Stimulated activated CD4-positive, alpha-beta T cell treated with anti-CD3 and anti-CD28 coated beads, Interleukin-12 subunit alpha, Interleukin-12 subunit beta, amount 100 ng/mL, for 24 hours (primary cell): ENCODE measurements around the gene ABHD4.
A peak's percentile ranks its signal among the peaks of the same experiment; 100 is the strongest.
"Not testable (repeated sequence)": the region's sequence is repeated elsewhere in the genome, so short reads cannot be mapped to it uniquely, and the experiment has no call there.

Experiments
- DNase-seq, 2 experiments: peaks; one replicate each; pipeline ENCODE4 v3.0.0-alpha.2; 2020; ENCODE audit warnings: low read depth in 2 of 2

ABHD4 gene

DNA sequence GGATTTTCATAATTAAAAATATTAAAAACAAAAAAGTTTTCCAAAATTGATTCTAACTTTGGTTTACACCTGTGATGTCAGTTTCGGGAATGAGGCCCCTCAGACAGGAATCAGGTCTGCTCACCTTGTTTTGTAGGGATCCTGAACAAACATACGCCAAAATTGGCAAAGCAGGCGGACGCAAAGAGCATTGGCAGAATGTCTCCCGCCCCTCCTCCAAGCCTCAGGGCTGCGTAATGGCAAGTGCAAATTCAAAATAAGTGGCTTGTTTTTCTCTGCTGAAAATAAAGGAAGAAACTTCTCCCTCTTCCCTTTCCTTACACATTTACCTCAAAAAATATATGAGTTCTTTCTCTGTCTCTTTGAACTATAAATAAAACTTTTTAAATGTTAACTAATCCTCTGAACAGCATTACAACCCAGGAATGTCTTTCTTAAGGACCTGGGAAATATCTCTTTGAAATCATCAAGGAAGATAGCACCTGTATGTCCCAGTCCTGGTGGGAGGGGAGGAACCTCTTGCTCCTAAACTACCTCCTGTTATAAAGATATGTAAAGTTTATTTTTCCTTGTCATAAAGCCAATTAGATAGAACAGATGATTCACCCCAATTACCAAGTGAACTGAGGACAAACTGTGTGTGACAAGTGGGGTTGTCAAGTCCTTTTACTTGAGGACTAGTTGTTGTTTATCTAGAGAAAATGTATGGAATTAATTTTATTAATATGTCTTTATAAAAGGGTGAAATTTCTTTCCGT lies 29.6 kb downstream of the ABHD4 start:
- no peak for DNase-seq

DNA sequence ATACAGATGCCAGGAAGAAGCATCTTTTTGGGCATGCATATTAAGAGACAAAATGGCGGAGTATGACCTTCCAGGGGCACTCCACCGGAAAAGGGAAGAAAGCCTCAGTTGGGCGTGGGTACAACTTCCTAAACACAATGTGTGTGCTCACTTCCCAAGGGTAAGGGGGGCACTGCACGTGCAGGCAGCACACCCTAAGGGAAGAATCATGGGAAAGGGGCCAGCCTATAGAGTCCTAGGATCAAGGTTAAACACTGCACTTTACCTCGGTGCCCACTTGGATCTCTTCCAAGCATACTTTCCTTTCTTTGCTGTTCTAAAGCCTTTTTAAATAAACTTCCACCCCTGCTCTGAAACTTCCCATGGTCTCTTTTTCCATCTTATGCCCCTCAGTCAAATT lies 31.3 kb downstream of the ABHD4 start:
- no peak for DNase-seq

DNA sequence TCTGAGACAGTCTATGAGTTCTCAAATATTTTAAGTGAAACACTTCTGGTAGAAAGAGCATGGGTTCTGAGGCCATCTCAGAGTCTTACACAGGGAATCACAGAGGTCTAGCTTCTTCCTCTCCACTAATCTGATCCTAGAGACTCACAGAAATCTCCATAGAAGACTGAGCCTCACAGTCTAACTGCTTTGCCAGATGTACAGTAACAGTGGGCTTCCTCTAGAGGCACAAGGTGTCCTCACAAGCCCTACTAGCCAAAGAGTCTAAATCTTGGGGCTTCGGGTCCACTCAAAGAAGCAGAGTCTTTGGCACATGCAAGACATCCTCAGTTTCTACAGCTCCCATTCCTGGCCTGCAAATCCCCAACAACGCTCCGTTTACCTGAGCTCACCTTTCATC lies 32.0 kb downstream of the ABHD4 start:
- DNase-seq = no peak

DNA sequence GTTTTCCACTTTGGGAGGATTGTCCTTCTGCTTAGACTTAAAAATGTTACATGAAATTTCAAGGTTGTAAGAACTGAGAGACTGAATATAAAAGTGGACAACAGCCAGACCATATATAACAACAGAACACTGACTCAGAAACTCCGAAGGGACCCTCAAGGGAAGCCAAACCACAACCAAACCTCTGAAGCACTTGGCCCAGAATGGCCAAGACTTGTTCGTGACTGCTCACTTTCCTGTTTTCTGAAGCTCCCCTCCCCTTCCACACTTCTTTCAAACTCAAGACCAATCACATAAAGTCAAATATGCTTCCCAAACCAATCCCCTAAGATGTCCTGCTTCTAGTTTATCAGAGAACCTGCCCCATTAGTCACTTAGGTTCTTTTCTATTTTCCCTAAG lies 32.4 kb downstream of the ABHD4 start:
- no peak for DNase-seq

DNA sequence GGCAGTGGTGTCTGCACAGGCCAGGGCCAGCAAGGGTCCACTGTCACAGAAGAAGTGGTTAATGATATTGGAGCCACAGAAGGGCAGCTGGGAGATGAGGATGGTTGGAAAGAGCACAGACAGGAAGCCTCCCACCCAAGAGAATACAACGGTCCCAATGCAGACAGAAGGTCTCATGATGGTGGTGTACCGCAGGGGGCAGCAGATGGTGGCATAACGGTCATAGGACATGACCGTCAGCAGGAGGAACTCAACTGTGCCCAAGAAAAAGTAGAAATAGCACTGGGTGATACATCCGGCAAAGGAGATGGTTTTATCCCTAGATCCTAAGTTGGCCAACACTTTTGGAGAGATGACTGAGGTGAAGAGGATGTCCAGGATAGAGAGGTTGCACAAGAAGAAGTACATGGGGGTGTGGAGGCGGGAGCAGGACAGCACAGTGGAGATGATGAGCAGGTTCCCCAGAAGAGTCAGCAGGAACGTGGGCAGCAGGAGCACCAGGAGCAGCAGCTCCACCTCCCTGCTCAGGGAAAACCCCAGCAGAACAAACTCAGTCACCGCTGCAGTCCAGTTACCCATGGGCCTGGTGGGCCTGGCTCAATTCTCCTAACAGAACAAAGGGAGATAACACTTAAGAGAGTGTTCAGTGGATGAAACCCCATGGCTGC lies 36.3 kb downstream of the ABHD4 start:
- DNase-seq = no peak

DNA sequence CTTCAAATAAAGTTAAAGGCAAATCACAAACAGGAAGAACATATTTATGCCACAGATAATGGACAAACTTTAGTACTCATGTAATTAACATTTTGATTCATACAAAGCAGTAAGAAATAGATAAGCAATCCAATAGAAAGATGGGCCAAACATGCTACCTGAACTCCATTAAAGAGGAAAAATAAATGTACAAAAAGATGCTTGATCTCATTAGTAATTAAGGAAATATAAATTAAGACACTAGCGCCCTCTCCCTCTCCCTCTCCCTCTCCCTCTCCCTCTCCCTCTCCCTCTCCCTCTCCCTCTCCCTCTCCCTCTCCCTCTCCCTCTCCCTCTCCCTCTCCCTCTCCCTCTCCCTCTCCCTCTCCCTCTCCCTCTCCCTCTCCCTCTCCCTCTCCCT lies 37.9 kb downstream of the ABHD4 start:
- DNase-seq = not testable (repeated sequence)

DNA sequence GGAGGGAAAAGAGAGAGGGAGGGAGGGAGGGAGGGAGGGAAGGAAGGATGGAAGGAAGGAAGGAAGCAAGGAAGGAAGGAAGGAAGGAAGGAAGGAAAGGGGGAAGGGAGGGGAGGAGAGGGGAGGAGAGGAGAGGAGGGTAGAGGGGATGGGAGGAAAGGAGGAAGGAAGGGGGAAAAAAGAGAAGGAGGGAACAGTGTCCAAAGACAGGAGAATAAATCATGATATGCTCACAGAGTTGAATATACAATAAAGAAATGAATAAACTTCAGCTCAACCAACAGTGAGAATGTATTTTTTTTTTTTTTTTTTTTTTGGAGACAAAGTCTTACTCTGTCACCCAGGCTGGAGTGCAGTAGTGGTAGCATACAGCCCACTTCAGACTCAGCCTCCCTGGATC lies 42.1 kb downstream of the ABHD4 start:
- no peak for DNase-seq

DNA sequence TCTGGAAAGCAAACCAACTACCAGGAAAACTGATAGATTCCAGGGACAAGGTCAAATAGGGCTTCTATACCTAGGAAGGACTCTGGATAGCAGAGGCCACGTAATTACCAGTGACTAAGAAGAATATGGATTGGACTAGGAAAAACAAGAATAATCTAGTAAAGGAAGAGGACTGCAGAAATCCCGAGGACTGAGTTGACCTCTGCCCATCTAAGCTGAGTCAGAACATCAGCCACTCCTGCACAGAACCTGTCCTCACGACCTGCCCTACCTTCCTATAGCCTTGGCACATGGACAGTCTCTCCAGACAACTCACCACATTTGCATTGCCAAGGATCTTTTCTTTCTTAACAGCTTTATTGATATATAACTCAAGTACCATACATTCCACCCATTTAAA lies 43.7 kb downstream of the ABHD4 start:
- no peak for DNase-seq

DNA sequence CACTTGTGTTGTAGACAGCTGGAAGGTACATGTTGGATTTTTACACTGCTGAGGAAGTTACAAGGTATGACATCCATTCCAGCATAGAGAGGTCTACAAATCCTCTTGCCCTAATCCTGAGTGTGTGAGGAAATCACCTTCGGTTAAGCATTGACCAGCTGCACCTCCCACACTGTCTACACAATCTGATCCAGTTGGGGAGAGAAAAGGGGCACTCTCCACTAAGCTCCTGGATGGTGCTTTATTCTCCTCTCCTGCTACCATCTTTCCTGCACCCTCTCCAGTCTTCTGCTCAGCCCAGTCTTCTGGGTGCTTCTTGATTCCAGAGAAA lies 46.2 kb downstream of the ABHD4 start, which contains the start of gene OR6J1:
OR6J1 (minus strand) TSS at position 48 of the 331 bp plus-strand sequence. CDS start 9,541 bp downstream, outside the sequence.
- no peak for DNase-seq

DNA sequence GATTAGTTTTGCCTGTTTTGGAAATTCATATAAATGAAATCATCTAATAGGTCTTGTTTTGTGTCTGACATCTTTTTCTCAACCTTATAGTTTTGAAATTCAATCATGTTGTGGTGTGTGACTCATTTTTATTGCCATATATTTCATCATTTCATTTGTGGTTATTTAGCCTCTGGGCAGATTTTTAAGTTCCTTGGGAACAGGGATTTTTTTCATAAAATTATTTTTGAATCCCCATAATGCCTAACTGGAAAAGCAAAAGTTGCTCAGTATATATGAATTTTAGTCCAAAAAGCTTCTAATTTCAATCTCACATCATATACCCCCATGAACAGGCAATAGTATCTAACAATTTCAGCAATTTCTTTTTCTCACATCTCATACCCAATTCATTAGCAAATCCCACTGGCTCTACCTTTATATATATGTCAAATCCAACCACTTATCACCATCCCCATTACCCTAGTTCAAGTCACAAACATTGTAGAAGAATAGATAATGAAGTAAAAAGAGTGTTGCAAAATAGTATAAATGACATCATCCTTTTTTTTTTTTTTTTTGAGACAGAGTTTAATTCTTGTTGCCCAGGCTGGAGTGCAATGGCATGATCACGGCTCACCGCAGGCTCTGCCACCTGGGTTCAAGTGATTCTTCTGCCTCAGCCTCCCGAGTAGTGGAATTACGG lies 48.6 kb downstream of the ABHD4 start:
- no peak for DNase-seq

DNA sequence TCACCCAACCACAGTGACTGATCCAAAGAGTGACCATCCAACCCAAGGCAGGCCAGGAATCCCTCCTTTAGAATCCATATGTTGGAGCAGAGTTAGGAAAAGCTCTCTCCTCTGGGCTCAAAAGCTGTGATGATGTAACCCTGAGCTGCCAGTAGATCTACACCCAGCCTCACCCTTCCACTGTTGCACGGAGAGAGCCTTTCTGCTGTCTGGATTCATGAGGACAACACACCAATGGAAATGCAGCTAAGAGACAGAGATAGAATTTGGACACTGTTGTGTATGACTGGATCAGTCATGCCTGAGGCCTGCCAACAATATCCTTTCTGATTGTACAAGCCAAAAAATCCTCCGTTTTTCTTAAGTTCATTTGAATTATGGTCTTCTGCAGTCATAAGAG lies 50.4 kb downstream of the ABHD4 start:
- DNase-seq = no peak

DNA sequence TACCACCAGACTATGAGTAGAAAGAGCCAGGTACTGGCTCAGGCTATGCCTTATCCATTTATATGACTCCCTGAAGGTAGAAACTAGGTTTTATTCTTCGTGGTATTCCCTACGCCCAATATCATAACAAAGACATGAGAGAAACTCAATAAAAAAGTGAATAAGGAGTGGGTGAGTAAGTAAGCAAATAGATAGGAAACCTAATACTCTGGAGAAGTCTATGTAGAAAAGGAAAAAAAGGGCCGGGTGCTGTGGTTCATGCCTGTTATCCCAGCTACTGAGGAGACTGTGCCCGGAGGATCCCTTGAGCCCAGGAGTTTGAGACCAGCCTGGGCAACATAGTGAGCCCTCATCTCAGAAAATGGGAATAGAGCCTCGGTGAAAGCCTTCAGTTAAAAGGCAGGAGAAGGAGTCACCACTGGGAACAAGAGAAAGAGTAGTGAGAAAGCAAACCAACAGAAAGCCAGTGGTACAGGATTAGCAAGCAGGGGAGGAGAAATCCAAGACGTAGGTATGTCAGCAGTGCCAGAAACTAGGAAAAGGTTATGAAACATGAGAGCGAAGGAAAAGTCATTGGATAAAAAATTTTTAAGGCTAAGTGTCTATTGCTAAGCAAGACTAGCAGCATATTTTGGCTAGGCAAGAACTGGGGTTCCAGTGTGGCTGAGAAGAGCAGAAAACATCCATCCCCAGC lies 52.1 kb downstream of the ABHD4 start:
- DNase-seq = no peak

DNA sequence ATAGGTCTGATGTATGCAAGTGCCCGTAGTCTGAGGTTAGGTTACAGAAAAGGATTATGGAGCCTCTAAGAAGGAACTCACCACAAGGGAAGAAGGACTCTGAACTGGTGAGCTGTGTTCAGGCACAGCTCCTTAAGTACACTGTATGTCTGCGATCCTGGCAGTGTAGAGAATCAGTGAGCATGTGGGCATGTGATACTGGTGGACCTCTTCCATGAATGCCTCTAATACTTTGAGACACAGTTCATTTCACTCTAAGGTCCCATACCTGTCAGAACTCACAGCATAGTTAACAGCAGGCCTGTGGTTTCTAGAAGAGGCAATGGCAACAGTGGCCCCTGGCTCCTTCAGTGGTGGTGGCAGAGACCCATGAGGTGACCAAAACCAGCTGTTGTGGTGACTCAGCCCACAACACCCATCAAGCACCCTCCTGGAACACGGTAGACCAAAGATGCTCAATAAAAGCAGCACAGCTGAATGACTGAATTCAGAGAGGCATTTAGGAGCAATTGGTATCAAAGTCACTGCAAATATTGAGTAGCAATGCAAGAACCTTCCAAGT lies 52.9 kb downstream of the ABHD4 start:
- no peak for DNase-seq

DNA sequence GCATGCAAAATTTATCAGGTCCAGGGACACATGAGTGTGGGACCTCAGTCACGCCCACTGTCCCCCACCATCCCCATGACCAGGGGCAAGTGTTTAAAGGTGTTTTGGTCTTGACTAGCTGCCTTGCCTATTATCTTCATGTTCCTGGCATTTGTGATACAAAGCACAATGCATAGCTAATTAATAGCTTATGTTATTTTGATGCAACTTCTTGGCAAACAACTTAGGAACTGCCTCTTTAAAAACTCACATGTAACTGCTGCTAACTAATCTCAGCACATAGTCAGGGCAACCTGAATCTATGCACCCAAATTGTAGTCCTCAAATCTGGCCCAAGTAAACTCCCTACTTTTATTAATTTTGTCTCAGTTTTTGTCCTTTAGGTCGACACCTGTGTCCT lies 53.5 kb downstream of the ABHD4 start:
- no peak for DNase-seq

DNA sequence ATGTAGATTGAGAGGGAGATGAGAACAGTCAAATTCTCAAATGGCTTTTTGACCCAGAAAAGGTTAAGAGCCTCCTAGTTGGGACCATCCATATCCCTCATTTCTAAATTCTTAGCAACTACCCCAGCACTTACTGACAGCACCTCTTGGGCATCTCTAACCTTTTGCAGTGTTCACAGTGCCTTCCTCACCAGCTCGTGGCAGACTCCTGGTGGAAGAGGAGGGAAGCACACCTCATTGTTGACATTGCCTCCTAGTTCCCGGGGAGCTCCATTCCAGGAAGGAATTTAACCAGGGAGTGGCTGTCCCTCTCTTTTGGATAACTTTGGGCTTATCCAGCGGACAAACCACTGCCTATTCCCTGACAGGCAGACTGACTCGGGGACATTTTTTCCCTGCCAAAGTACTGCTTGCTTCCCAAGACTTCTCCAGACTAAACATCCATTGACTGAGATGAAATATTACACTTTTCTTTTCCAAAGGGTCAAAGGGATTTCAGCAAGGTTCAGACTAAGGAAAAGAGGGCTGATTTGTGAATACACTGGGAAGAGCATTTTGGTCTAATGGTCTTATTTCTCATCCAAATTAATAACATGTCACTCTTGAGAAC lies 55.0 kb downstream of the ABHD4 start:
- peak; percentile 15 to 27 for DNase-seq

DNA sequence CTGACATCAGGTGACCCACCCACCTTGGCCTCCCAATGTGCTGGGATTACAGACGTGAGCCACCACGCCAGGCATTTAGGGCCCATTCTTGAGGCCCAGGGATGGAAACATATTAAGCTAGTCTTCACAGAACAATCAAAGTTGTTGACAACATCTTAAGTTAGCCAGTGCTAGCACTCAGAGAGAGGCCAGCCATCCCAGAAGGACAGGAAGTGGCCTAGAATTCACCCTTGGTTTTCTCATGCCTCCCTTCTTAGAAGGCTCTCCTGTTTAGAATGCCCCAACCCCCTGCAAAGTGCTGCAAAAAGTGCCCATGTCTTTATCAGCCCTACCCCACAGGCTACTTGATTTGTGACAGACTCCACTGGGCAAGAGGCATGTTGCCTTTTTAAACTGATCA lies 58.1 kb downstream of the ABHD4 start:
- no peak for DNase-seq

DNA sequence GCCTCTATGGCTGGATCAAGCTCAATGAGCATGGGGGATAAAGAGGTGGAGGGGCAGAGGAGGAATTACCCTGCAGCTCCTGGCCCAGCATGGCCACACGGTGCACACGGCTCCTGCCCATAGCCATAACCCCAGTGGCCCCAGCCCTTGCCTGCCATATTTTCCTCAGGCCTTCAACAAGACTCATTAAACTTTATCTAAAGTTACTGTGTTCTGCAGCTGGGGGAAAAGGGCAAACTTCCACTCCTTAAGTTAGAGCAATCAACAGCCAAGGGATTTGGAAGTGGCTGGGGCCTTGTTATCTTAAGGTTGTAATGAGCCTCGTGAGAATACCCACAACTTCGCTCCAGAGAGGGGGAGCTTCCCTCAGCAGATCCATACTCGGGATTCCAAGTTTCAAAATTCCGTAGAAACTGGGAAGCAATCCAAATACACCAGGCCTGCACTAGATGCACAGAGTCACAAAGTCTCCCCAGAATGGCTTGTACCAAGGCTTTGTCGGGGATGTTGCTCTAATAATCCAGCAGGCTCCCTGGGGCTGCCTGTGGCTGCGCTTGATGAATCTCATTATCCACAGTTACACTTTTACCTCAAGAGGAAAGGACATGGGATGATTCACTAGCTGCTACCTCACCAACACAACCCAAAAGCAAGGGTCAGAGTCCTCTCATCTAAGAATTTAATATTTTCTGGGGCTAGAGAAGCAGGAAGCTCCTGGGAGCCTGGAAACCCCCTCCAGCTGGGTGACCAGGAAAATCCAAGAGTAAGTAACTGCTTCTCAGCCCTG lies 59.0 kb downstream of the ABHD4 start:
- no peak for DNase-seq

DNA sequence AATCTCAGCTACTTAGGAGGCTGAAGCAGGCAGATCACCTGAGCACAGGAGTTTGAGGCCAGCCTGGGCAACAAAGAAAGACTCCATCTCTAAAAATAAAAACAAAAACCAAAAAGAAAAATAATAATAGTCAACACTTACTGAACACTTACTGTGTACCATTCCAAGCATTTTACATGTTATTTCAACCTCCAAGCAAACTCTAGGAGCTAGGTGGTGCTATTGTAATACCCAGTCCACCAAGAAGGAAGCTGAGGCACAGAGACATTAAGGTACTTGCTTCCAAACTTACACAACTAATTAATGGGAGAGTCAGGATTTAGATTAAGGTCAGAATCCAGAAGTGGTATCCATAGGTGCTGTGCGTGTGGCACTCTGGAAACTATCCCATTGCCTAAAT lies 59.8 kb downstream of the ABHD4 start:
- no peak for DNase-seq

DNA sequence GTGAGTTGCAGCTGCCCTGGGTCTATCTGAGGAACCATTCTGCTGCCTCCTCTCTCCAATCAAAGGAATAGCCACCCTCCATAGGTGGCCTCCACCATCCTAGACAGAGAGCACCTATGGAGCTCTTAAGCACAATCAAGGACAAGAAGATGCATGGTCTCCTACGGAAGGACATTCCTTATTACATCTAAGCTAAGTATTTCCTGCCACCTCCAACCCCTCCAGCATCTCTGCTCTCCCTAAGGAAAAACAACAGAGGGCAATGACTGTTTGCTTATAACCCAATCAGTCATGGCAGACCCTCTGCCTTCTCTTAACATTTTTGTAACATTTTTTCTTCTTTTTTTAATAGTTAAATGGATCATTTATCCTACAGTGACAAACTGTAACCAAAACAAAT lies 60.8 kb downstream of the ABHD4 start:
- DNase-seq = no peak

DNA sequence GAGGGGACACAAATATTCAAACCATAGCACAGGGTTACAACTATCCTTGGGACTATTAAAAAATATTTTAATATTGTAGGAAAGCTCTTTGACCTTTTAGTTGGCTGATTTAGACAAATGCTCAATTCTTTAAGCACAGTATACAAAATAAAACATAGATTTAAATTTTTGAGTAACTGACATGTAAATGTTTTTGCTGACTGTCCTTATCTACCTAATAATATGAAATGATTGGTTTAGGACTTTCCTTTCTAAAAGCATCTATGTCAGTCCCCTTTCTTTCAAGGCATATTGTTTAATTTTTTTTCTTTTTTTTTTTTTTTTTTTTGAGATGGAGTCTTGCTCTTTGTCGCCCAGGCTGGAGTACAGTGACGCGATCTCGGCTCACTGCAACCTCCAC lies 62.6 kb downstream of the ABHD4 start:
- no peak for DNase-seq
